ENCODE results near the gene LAMA5. TPM values are rescaled to one million over a fixed set of nuclear protein-coding genes. Genes with fewer than 3 reads are reported as not detected.

Gene LAMA5
- polyA plus RNA-seq, 1 donor (not counting 4 experiments of a cell fraction or from before 2014, with no cell fraction given): 8.7 TPM

DNA sequence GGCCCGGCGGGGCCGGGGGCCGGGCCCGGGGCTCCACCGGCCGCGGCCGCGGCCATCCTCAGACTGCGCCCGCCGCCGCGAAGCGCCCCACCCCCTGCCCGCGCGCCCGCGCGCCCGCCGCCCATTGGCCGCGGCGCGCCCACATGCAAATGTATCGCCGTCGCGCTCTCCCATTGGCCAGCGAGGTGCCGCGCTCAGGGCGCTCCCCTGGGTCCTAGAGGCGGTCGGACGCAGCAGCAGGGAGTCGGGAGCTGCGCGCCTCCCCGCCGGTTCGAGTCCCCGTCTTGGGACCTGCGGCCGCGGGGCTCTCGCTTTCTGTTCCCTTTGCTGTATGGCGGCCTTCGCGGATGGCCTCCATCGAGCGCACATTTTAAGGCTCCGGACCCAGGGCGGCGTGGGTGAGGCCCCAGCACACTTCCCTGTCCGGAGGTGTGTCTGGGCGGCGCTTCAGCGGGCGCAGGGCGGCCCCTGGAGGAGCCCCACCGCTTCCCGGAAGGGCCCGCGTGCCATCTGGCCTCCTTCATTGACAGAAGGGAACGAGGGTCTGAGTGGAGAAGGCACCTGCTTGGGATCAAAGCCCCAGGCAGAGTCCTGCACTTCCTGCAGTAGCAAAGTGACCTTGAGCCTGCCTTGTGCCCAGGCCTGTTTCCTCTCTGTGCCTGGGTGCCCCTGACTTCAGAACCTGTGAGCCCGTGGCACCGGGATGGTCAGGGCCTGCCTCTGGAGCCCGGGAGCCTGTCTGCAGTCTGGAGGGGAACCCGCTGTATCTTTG lies 40.3 kb upstream of the LAMA5 start, which contains the start of gene CABLES2:
CABLES2 (minus strand) TSS at position 65 of the 772 bp plus-strand sequence; CDS start at position 56, 9 bp downstream.
- H4K20me1 ChIP-seq (ENCODE audit: control insufficient read depth, extremely low read depth, insufficient read depth, low read length): no peaks in the 10 kb centered on the region
- peaks cover 12% of the 10 kb centered on the region for H3K4me1 ChIP-seq (ENCODE audit: control insufficient read depth, extremely low read depth, insufficient read depth, low read length)
- H3K36me3 ChIP-seq (ENCODE audit: control insufficient read depth in 2 of 2, extremely low read depth in 1 of 2, insufficient read depth in 2 of 2, low read length in 2 of 2): peaks cover 0 to 1% of the 10 kb centered on the region in 2 experiments
- H3K9me1 ChIP-seq (ENCODE audit: control insufficient read depth, extremely low read depth, insufficient read depth, low read length): no peaks in the 10 kb centered on the region
- peak within 1 kb of the TSS; percentile 54 to 68 (median 64) for H3K4me3 ChIP-seq (ENCODE audit: control insufficient read depth in 2 of 3, extremely low read depth in 1 of 3, insufficient read depth in 2 of 3, low read depth in 1 of 3, low read length in 3 of 3)
- H3K79me2 ChIP-seq (ENCODE audit: control insufficient read depth, insufficient read depth, low read length): peaks cover 7% of the 10 kb centered on the region
- no peaks in the 10 kb centered on the region for H3K27me3 ChIP-seq (ENCODE audit: control insufficient read depth, extremely low read depth, insufficient read depth, low read length)
- H3K27ac ChIP-seq (ENCODE audit: control insufficient read depth, insufficient read depth, low read length): no peak within 1 kb of the TSS
- H3K9ac ChIP-seq (ENCODE audit: control insufficient read depth, extremely low read depth, insufficient read depth, low read length): peak within 1 kb of the TSS; percentile 76
- H3K4me2 ChIP-seq (ENCODE audit: control insufficient read depth, extremely low read depth, insufficient read depth, low read depth, low read length): peak within 1 kb of the TSS; percentile 89
- no peaks in the 10 kb centered on the region for H3K9me3 ChIP-seq (ENCODE audit: control insufficient read depth, low read depth, low read length)
- peak within 1 kb of the TSS; percentile 83 for H2AFZ ChIP-seq (ENCODE audit: control insufficient read depth, low read length)
- FAIRE-seq (no peak), DNase-seq (ENCODE audit: low read depth, low spot score) (no peak)
- dilution Hi-C loops (cut with MboI; ENCODE audit: extremely low pct_ligation_motif_present, low sequenced_read_pairs): no loop called here
- TF ChIP-seq EZH2 (IDR thresholded peaks at IDR 0.05; ENCODE audit: low read length) (no peak), CTCF (optimal IDR thresholded peaks at IDR 0.05 in 1 of 3, IDR thresholded peaks at IDR 0.05 in 1 of 3, conservative IDR thresholded peaks at IDR 0.05 in 1 of 3; ENCODE audit: extremely low read depth in 1 of 3, insufficient read depth in 2 of 3, low read length in 3 of 3) (no peak)

DNA sequence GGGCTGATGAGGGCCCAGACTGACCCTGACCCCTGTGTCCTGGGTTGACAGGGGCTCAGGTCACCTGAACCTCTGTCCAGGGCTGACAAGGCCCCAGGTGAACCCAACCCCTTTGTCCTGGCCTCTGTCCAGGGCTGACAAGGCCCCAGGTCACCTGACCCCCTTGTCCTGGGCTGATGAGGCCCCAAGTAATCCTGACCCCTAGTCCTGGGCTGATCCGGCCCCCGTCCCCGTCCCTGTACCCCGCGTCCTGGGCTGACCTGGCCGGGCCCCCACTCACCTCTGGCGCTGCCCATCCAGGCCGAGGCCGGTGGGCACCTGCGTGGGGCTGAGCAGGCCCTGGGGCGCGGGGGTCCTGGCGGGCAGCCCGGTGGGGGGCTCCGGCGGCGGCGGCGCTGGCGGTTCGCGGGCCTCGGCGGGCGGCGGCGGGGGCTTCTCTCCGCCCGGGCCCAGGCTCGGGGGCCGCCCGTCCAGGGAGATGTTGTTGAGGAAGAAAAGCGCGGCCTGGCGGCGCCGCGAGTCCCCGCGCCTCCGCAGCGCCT lies 39.6 kb upstream of the LAMA5 start:
- dilution Hi-C loops (cut with MboI; ENCODE audit: extremely low pct_ligation_motif_present, low sequenced_read_pairs): no loop called here
- TF ChIP-seq CTCF (optimal IDR thresholded peaks at IDR 0.05 in 1 of 3, IDR thresholded peaks at IDR 0.05 in 1 of 3, conservative IDR thresholded peaks at IDR 0.05 in 1 of 3; ENCODE audit: extremely low read depth in 1 of 3, insufficient read depth in 2 of 3, low read length in 3 of 3) (no peak), EZH2 (IDR thresholded peaks at IDR 0.05; ENCODE audit: low read length) (no peak)
- Histone ChIP-seq H3K9me1 (ENCODE audit: control insufficient read depth, extremely low read depth, insufficient read depth, low read length) (no peaks in the 10 kb centered on the region), H3K27me3 (ENCODE audit: control insufficient read depth, extremely low read depth, insufficient read depth, low read length) (no peaks in the 10 kb centered on the region), H3K9ac (ENCODE audit: control insufficient read depth, extremely low read depth, insufficient read depth, low read length) (peak overlapping the region; percentile 76), H4K20me1 (ENCODE audit: control insufficient read depth, extremely low read depth, insufficient read depth, low read length) (no peaks in the 10 kb centered on the region), H3K4me2 (ENCODE audit: control insufficient read depth, extremely low read depth, insufficient read depth, low read depth, low read length) (peak overlapping the region; percentile 89), H3K9me3 (ENCODE audit: control insufficient read depth, low read depth, low read length) (no peaks in the 10 kb centered on the region), H3K36me3 (ENCODE audit: control insufficient read depth in 2 of 2, extremely low read depth in 1 of 2, insufficient read depth in 2 of 2, low read length in 2 of 2) (peaks cover 0 to 1% of the 10 kb centered on the region in 2 experiments), H2AFZ (ENCODE audit: control insufficient read depth, low read length) (no peak overlapping the region), H3K79me2 (ENCODE audit: control insufficient read depth, insufficient read depth, low read length) (peaks cover 7% of the 10 kb centered on the region), H3K27ac (ENCODE audit: control insufficient read depth, insufficient read depth, low read length) (no peak overlapping the region), H3K4me1 (ENCODE audit: control insufficient read depth, extremely low read depth, insufficient read depth, low read length) (peaks cover 12% of the 10 kb centered on the region), H3K4me3 (ENCODE audit: control insufficient read depth in 2 of 3, extremely low read depth in 1 of 3, insufficient read depth in 2 of 3, low read depth in 1 of 3, low read length in 3 of 3) (peak overlapping the region; percentile 54 to 68 (median 64))
- FAIRE-seq (no peak), DNase-seq (ENCODE audit: low read depth, low spot score) (no peak)

Data from keratinocyte (primary cell).